GM18505 (cell line): ENCODE data around the gene FTO.

ENCODE experiments used
- ATAC-seq: cut with Tn5 transposase; IDR thresholded peaks from one replicate; pipeline ENCODE4 v1.9.1; 2021; ENCODE audit not compliant: unreplicated experiment
- POLR2A ChIP-seq: IDR thresholded peaks from 4 replicates; pipeline ENCODE4 v1.6.1; 2011; ENCODE audit warnings: borderline replicate concordance; ENCODE audit not compliant: insufficient read depth, insufficient read length; ENCODE audit errors: extremely low read depth

The FTO gene

DNA sequence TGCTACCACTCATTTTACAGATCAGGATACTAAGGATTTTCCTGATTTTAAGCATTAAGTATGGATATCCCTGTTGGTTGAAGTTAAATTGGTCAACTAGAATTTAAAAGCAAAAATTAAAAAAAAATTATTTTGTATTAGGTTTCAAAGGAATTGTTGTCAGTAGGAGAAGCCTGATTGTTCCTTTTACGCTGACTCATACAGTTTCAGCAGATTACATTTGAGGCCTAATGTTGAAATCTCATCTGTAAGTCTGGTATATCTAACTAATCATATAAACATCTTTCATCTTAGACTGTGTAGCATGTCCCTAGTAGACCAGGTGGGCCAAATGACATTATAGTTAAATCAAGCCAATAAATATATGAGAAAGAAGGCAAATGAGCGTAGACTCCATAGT lies 83.5 kb downstream of the FTO start:
- TF ChIP-seq POLR2A: no peak
- ATAC-seq: no peak

DNA sequence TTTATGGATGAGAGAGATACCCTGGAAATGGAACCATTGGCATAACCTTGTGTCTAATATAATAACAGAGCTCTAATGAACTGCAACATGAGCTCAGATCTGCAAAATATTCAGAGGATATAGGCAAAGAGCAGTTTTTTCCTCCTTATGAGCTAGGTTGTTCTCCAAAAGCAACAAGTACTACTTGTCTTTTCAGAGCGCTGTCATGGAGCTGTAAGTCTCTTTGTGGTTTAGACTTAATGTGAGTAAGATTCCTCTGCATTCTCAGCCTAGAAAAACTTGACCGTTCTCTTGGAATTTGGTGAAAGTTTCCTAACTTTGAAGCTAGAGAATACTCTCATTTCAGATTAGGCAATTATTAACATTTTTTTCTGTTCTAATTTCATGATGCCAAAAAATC lies 85.2 kb downstream of the FTO start:
- no peak for ATAC-seq
- TF ChIP-seq POLR2A: no peak

DNA sequence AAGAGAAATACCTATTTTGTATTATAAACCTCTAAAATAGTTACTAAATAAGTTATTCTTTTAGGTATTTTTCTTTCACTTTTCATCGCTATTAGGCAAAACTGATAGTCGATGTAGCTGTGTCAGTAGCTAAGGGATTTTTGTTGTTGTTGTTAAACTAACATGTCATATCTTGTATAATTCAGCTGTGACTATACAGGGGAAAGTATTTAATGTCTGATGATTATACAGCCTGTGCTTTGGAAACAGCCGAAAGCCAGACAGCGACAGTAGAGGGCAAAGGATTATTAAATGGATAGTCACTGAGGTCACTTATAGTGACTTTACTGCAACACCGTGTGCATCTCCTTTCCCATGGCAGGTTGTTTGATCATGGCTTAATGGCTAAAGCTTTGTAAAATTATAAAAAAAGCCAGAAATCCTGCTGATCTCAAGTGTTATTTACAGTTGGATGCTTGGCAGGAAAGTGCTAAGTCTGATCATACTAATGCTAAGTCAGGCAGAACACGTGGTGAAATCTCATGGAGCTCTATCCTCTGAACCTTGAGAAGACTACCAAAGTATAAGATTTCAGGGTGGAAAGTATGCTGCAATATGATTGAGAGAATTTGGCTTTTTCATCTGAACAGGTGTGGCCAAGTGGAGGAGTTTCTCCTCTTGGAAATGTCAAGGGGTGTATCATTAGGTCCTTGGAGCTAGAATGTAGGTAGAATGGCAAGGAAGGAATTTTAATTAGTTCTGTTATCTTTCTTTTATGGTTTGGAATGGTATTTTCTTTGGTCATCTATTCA lies 88.4 kb downstream of the FTO start:
- no peak for ATAC-seq
- TF ChIP-seq POLR2A: no peak

DNA sequence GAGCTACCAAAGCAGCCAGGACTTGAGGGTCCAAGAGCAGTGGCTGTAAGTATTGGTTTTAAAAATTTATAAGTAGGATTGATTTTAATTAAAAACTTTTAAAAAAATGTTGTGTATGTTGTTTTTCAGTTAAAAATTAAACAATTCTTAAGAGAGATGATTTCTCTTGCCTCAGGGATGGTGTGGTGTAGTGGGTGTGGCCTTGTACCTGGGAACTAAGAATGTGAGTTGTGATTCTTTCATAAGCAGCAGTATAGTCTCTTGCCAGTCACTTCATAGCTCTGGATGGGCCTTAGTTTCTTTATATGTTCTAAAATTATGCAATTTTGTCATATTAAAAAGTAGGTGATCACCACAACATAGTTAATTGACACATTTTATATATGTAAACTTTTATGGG lies 99.5 kb downstream of the FTO start:
- TF ChIP-seq POLR2A: no peak
- ATAC-seq: no peak

DNA sequence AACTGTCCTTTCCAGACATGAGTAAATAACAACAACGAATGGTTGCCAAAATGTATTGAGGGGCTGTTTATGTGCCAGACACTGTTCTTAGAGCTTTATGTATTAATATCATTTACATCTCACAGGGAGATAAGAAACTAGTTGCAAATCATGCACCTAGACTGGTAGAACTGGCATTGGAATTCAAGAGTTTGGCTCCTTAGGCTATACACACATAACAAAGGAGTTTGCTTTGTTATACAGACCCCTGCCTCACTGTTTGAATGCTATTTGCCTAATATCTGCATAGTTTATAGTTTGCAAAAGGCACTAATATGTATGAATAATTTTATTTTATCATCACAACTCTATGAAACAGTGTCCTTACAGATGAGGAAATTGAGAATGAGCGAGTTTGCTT lies 100.0 kb downstream of the FTO start:
- TF ChIP-seq POLR2A: no peak
- ATAC-seq: no peak

DNA sequence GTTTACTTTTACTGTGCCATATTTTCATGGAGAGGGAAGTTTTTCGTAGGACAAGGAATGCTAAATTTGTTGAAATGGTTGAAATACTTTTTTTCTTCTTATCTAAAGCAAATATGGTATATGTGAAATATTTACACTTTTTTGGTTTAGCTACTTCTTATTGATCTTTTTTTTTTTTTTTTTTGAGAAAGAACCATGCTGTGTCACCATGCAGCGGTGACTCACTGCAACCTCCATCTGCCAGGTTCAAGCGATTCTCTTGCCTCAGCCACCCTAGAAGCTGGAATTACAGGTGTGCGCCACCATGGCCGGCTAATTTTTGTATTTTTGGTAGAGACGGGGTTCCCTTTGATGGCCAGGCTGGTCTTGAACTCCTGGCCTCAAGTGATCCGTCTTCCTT lies 100.5 kb downstream of the FTO start:
- no peak for ATAC-seq
- no peak for TF ChIP-seq POLR2A

DNA sequence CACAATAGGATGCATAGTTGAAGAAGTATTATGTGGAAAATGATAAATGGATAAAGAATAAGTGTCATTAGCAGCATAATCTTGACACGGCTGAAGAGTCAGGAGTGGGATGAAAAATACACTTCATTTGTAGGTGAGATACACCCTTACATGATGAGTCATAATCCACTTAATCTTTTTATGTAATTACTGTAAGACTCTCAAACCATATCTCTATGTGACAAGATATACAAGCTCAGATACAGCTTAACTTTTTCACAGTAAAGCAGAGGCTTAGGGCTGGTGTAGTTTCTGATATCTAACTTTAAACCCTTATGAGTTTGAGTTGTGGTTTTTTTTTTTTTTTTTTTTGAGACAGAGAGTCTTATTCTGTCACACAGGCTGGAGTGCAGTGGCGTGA lies 101.2 kb downstream of the FTO start:
- no peak for TF ChIP-seq POLR2A
- ATAC-seq: no peak

DNA sequence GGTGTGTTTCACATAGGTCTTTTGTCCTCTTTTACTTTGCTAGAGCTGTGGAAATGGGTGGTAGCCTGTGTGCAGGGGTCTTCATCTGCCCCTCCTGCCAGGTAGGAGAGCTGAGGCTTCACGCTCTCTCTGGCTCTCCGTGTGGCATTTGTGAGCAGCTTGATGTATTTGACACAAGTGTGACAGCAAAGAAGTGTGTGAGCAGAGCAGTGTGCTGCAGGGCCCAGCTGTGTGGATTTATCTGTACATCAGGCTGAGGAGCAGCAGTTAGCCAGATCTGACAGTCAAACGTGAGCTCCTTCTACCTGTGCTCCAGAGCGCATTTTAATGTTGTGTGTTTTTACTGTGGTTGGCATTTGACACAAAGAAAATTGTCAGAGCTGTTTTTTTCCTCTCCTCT lies 101.8 kb downstream of the FTO start:
- no peak for ATAC-seq
- TF ChIP-seq POLR2A: no peak

DNA sequence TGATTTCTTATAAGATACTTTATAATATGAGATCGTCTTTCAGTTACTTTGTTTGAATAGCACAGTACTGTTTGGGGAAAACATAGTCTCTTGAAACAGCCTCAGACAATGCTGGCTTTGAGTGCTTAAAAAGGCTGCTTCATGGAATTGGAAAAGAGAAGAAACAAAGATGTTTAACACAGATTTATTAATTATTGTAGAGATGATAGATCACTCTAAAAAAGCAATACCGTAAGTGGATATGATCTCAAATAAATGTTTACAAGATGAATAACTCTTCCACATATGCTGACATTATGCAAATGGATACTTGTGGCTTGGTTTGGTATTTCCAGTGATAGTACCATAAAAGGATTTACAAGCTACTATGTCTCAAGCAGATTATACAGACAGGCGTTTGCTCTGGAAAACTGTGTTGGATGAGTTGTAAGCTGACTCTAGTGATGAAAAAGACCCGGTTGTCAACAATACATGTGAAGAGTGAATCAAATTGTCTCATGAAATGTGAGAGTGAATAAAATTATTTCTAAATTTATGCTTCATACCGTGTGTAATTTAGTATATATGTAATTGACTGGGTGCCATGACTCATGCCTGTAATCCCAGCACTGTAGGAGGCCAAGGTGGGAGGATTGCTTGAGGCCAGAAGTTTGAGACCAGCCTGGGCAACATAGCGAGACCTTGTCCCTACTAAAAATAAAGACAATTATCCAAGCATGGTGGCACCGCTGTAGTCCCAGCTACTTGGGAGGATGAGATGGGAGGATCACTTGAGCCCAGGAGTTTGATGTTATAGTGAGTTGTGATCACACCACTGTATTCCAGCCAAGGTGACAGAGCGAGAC lies 105.4 kb downstream of the FTO start:
- no peak for ATAC-seq
- TF ChIP-seq POLR2A: no peak

DNA sequence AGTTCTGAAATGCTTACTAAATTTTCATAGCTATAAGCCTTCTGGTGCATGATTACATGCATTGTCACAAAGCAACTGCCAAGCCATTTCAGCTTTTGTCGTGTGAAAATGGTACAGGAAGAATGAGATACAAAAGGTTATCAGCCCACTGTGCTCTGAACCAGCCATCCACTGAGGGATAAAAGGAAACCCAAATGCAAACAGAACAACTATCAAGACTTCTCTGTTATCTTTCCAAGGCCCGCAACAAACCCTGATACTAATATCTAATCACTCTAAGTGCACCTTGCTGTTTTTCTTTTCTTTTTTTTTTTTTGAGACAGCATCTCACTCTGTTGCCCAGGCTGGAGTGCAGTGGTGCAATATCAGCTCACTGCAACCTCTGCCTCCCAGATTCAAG lies 109.0 kb downstream of the FTO start:
- TF ChIP-seq POLR2A: no peak
- no peak for ATAC-seq

DNA sequence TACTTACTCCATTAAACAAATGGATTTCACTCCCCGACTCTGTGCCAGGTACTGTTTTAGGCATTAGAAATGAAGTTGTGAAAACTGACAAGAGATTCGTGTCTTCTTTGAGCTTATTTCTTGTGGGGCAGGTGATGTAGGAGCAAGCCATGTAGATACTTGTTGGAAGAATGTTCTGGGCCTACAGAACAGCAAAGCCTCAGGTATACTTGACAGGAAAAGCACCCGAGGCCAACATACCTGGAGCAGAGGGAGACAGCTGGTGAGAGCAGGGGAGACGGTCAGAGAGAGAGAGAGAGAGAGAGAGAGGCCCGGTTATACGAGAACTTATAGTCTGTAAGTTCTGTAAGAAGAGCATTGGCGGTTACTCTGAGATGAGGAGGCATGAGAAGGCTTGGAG lies 110.8 kb downstream of the FTO start:
- no peak for ATAC-seq
- no peak for TF ChIP-seq POLR2A

DNA sequence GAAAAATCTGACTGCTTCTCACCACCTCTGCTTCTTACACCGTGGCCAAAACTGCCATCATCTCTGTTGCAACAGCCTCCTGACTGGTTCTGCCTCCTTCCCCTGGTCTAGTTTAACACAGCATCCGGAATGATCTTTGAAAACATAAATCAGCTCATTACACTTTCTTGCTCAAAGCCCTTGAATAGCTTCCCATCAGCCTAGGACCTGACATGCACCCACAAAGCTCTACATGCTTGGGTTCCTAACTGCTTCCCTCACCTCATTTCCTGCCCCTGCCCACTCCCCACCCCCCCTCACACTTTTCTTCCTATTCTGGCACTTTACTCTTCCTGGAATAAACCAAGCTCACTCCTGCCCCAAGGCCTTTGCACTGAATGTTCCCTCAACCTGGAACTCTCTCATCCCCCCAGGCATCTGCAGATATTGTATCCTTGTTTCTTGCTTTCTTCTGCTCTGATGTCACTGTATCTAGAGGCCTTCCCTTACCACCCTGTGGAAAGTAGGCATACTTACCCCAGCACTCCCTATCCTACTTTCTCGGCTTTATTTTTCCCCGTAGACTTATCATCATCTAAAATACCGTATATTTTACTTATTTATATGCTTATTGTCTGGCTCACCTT lies 112.4 kb downstream of the FTO start:
- no peak for ATAC-seq
- no peak for TF ChIP-seq POLR2A

DNA sequence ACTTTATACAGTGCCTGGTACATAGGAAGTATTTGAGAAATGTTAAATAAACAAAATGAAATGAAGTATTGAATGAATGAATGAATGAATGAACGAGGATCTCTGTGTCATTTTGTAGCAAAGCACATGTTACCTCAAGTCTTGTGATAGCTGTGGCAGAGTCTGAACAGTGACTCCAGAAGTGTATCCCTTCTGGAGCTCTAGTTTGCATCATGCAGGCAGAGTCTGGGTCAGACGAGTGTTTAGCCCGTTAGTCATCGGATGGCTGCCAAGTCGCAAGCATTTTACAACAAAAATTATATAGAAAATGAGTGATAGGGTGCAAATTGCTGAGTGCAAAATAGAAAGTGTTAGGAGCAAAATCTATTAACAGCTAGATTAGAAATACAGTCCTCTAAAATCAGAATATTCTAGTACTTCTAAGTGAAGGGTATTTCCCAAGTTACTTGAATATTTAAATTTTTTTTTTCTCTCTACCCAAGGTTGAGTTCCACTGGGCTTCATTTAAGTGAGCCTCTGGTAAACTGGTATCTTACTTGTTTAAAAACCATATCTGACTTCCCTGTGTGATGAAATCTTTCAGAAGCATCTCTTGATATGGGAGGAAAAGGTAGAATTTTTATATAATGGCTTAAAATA lies 113.3 kb downstream of the FTO start:
- no peak for ATAC-seq
- no peak for TF ChIP-seq POLR2A
